Mesothelial cell of epicardium (in vitro differentiated cells): ENCODE results near the gene IL37. TPM values are rescaled to one million over a fixed set of nuclear protein-coding genes. Genes with fewer than 3 reads are reported as not detected.
"Not testable (repeated sequence)": the region's sequence is repeated elsewhere in the genome, so short reads cannot be mapped to it uniquely, and the experiment has no call there.

Experiments used
- DNase-seq, 2 experiments: peaks; one replicate each; pipeline ENCODE4 v3.0.0; 2021; ENCODE audit warnings: low spot score in 2 of 2; ENCODE audit not compliant: unreplicated experiment in 2 of 2
- H3K27ac Mint-ChIP-seq: 2 replicates; pipeline ENCODE4 v1.8.0; 2021; ENCODE audit warnings: mixed read lengths
- H3K27me3 Mint-ChIP-seq: 2 replicates; pipeline ENCODE4 v1.8.0; 2021; ENCODE audit warnings: low read depth, mixed read lengths
- H3K36me3 Mint-ChIP-seq: 2 replicates; pipeline ENCODE4 v1.8.0; 2021; ENCODE audit warnings: mixed read lengths
- H3K4me1 Mint-ChIP-seq: 2 replicates; pipeline ENCODE4 v1.8.0; 2021; ENCODE audit warnings: mixed read lengths
- H3K4me3 Mint-ChIP-seq: 2 replicates; pipeline ENCODE4 v1.8.0; 2021; ENCODE audit warnings: mild to moderate bottlenecking, moderate library complexity, mixed read lengths
- H3K9me3 Mint-ChIP-seq: 2 replicates; pipeline ENCODE4 v1.8.0; 2021; ENCODE audit warnings: mixed read lengths
- total RNA-seq: library from RNA; stranded (reverse); gene quantifications from 3 replicates; pipeline ENCODE4 v1.2.1, GENCODE V29; 2021
- TF ChIP-seq, protein P1 (sequence below): fragments of 200-600 bp; sonication (generic); IDR thresholded peaks from one replicate; pipeline ENCODE4 v1.5.0; 2021; ENCODE audit warnings: antibody characterized with exemption; ENCODE audit not compliant: unreplicated experiment

Gene IL37
- total RNA-seq, 1 donor from 2014 or later, result not detected

DNA sequence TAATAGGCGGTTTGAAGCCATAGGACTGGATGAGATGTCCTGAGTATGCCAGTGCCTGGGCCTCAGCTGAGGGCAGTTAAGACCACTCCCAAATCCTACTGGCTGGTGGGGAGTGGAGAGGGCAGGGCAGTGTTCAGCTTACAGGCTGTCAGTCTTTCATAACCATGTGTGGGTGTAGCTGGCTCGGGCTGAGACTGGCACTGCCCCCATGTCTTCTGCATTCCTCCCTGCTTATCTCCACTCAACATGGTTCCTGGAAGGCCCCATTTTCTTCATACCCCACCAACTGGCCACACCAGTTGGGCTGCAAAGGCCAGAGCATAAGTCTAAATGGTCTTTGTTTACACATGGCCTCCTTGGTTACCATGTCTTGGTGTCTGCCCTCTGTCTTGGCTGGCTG lies 17.2 kb upstream of the IL37 start:
- Mint-ChIP-seq H3K4me1 (no peaks in the 10 kb centered on the region), H3K9me3 (peaks cover 14% of the 10 kb centered on the region), H3K27me3 (peaks cover 10% of the 10 kb centered on the region), H3K4me3 (no peak overlapping the region), H3K36me3 (no peaks in the 10 kb centered on the region), H3K27ac (no peak overlapping the region)
- no peak for DNase-seq
- TF ChIP-seq, protein P1, sequence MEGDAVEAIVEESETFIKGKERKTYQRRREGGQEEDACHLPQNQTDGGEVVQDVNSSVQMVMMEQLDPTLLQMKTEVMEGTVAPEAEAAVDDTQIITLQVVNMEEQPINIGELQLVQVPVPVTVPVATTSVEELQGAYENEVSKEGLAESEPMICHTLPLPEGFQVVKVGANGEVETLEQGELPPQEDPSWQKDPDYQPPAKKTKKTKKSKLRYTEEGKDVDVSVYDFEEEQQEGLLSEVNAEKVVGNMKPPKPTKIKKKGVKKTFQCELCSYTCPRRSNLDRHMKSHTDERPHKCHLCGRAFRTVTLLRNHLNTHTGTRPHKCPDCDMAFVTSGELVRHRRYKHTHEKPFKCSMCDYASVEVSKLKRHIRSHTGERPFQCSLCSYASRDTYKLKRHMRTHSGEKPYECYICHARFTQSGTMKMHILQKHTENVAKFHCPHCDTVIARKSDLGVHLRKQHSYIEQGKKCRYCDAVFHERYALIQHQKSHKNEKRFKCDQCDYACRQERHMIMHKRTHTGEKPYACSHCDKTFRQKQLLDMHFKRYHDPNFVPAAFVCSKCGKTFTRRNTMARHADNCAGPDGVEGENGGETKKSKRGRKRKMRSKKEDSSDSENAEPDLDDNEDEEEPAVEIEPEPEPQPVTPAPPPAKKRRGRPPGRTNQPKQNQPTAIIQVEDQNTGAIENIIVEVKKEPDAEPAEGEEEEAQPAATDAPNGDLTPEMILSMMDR, result no peak

DNA sequence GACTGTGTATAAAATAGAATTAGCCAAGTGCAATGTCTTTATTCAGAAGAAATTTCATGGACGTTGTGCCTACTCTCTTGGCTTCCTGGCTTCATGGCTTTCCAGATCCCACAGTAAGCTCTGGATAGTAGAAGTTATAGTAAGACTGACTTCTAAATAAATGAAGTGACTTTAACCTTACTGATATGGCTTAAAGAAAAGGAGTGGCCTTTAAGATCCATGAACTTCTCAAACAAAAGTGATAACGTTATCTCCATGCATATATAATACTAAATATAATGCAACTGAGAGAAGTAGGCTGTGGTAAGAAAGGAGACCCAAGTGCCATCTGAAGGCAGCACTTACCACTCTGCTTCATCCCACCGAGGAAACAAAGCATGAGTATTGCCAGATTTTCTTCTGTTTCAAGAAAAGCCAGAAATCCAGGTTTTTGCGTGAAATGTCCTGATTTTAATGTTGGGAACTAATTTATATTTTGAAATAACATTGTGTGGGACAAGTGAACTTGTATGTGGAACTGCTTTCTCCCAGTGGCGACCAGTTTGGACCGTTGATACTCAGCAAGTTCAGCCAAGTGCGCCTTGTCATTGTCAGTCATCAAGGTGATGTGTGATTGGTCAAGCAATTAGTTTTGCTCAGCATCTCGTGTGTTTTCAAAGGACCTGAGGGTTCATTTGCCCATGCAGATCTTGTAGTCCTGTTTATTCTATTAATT lies 13.9 kb upstream of the IL37 start:
- no peaks in the 10 kb centered on the region for H3K36me3 Mint-ChIP-seq
- H3K4me3 Mint-ChIP-seq, result no peak overlapping the region
- H3K4me1 Mint-ChIP-seq, result no peaks in the 10 kb centered on the region
- no peak for DNase-seq
- no peak overlapping the region for H3K27ac Mint-ChIP-seq
- TF ChIP-seq, protein P1, result no peak
- peaks cover 10% of the 10 kb centered on the region for H3K27me3 Mint-ChIP-seq
- peaks cover 7% of the 10 kb centered on the region for H3K9me3 Mint-ChIP-seq

DNA sequence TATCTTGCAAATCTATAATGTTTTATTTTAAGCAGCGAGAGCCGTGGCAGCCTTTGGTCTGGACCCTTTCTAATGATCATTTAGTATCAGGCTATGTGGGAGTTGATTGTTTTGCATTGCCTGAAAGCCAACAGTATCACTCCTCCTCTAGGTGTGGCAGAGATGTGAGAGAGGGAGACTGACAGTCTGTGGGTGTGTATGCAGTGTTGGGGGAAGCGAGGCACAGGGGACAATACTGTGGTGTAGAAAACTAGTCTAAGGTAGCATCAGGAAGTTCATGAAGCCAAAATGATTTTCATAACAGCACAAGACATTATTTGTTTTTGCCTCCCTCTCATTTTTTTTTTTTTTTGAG lies 13.4 kb upstream of the IL37 start:
- Mint-ChIP-seq H3K27ac (no peak overlapping the region), H3K9me3 (peaks cover 7% of the 10 kb centered on the region)

DNA sequence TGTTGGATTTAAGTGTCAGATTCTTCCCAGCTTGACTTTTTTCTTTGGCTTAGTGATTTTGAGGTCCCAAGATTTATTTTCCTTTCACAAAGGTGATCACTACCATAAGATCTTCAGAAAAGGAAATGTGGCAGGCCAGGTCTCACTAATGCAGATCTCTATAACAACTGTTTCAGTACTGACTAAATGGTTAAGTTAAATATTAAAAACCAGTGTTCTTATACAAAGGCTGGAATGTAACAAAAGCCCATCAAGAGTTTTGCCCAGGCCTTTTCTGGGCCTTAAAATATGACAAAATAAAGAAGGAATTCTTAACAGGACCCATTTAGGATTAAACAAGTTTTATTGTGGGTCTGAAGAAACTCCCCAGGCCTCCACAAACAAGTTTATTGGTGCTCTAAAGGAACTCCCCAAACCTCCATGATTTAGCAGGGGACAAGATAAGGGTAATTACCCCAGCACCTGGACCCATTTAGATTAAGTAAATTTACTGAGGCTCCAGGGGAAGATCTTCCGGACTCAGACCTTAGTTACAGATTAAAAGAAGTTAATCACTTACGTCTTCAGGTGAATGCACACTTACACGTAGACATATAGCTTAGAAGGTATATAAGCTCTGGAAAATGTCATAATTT lies 9.4 kb upstream of the IL37 start:
- not testable (repeated sequence) for DNase-seq, H3K9me3 Mint-ChIP-seq, H3K36me3 Mint-ChIP-seq, H3K27ac Mint-ChIP-seq, H3K4me1 Mint-ChIP-seq, H3K4me3 Mint-ChIP-seq, H3K27me3 Mint-ChIP-seq

More for the DNA sequence above, 13.4 kb upstream of the IL37 start:
- Mint-ChIP-seq H3K4me1 (no peaks in the 10 kb centered on the region), H3K36me3 (no peaks in the 10 kb centered on the region), H3K27me3 (peaks cover 10% of the 10 kb centered on the region), H3K4me3 (no peak overlapping the region)
- no peak for DNase-seq
- TF ChIP-seq, protein P1, result no peak

DNA sequence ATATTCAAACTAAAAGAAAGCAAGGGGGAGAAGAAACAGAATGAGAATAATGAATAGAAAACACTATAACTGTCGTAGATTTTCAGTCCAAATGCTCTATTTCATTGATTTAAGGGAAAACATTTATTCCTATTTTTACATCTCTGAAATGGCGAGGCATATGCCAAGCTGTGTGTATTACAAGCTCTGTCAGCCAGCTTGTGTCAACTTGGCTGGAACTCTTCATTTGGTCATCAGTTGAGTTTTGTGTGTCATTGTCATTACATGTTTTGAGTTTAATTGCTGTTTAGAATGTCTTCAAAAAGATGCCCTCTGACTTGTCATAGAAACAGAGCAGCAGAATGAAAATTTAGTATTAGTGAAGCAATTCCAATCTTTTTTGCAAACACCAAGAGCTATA lies 8.1 kb upstream of the IL37 start:
- Mint-ChIP-seq H3K27ac (no peak overlapping the region), H3K36me3 (no peaks in the 10 kb centered on the region), H3K4me1 (no peaks in the 10 kb centered on the region), H3K9me3 (peaks cover 3% of the 10 kb centered on the region), H3K4me3 (no peak overlapping the region), H3K27me3 (peaks cover 3% of the 10 kb centered on the region)
- no peak for DNase-seq
- TF ChIP-seq, protein P1, result no peak

DNA sequence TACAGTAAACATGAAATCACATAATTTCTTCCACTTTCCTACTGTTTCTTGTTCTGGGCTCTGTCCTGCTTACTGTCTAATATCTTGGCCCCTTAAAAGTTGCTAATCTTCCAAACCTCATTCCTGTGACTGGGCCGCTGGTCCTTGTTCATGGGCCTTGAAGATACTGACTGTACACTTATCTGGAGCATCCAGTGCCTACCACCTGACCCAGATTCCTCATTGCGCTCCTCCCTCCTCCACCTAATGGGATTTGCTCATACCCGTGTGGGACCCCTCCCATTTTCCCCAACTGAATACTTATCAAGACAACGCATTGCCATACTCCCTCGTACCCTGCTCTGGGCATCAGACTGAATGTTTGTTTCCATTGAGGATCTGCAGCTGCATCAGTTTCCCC lies 6.1 kb upstream of the IL37 start:
- TF ChIP-seq, protein P1, result no peak
- Mint-ChIP-seq H3K36me3 (no peaks in the 10 kb centered on the region), H3K4me3 (no peak overlapping the region), H3K27me3 (peaks cover 3% of the 10 kb centered on the region), H3K9me3 (no peaks in the 10 kb centered on the region), H3K27ac (no peak overlapping the region), H3K4me1 (peaks cover 5% of the 10 kb centered on the region)
- DNase-seq, result no peak
